GM19463 (cell line): ENCODE measurements around the gene CSF1R.
"Not testable (repeated sequence)": the region's sequence is repeated elsewhere in the genome, so short reads cannot be mapped to it uniquely, and the experiment has no call there.

Experiments
- ATAC-seq: cut with Tn5 transposase; IDR thresholded peaks from one replicate; pipeline ENCODE4 v1.9.1; 2021; ENCODE audit warnings: mild to moderate bottlenecking, moderate library complexity; ENCODE audit not compliant: unreplicated experiment

Gene CSF1R

DNA sequence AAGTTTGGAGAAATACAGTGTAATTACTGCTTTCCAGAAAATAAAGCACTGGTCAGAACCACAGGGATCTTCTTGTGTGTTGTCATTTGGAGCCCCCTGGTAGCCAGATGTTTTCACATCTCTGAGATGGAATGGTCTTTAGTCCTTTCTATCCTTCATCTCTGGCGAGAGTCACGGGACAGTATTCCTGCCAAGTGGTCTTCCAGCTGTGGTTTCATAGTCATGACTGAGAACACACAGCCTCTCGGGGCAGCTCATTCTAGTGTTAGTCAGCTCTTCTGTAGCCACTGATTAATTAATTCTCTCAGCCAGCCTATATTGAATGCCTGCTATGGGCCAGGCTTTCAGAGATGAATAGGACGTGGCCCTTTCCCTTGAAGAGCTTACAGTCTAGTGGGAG lies 51.7 kb downstream of the CSF1R start:
- ATAC-seq, result no peak

DNA sequence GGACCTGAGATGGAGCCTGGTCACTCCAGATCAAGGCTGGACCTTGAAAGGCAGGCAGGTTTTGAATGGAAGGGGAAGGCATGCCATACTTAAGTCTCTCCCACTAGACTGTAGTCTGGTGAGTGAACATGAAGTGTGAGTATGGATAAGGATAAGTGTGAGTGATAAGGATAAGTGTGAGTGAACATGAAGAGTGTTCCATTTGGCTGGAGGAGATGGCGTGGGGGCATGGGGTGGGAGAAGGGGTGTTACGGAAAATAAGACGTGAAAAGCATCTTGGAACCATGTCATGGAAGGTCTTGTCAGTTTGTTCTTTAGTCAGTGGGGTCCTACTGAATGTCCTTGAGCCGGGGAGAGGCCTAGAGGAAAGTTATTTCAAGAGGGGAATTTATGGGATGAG lies 53.0 kb downstream of the CSF1R start:
- ATAC-seq, result no peak

GRCh38 chr5:150028047-150028446 lies 58.3 kb downstream of the CSF1R start:
- ATAC-seq, result not testable (repeated sequence)

GRCh38 chr5:150026682-150027172 lies 59.6 kb downstream of the CSF1R start:
- ATAC-seq, result no peak

- no peak for ATAC-seq
Measured at GRCh38 chr5:150024346-150024984, 61.9 kb downstream of the CSF1R start.

GRCh38 chr5:150023136-150023535 lies 63.2 kb downstream of the CSF1R start:
- ATAC-seq, result no peak

- ATAC-seq, result no peak
Measured at GRCh38 chr5:150022681-150023080, 63.7 kb downstream of the CSF1R start.

- ATAC-seq, result no peak
Measured at GRCh38 chr5:150022158-150022531, 64.2 kb downstream of the CSF1R start.

DNA sequence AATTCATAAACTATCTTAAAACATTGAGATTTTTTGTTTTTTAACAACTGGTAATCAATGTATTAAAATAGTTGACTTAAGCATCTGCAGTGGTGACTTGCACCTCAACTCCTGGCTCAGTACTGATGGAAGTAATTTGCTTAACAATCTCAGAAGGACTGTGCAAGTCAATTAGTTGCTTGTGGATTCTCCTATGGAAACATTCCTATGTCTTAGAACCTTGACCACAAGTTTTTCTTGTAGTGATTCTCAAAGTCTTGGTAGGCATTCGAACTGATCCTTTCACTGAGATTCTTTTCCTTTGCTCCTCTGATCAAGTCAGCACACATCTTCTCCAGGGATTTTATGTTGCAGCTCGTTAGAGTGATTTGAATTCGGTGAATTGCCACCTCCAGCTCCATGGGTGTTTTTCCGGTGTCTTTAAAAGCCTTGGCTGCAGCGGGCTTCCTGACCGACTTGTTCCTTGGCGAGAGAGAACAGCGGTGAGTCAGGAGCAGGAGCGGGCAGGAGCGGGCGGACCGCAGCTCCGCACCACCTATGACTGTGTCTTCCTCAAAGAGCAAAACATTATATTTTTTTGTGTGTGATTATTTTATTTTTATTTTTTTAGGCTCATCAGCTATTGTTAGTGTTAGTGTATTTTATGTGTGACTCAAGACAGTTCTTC lies 64.7 kb downstream of the CSF1R start:
- no peak for ATAC-seq

DNA sequence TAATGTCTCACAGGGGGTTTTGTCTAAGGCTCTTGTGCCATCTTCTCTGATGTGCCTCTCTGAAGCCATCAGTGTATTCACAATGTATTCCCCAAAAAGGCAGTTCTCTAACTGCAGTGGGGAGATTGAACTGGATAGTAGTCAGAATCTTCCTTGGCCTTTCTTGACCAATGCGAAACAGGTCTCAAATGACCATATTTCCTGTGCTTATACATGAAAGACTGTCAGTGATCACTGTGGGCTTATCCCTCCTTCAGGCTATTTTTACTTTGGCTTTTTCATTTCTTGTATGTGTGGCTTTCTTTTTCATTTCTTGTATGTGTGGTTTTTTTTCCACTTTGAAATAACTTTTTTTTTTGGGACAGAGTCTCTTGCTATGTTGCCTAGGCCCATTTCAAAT lies 66.1 kb downstream of the CSF1R start:
- no peak for ATAC-seq

DNA sequence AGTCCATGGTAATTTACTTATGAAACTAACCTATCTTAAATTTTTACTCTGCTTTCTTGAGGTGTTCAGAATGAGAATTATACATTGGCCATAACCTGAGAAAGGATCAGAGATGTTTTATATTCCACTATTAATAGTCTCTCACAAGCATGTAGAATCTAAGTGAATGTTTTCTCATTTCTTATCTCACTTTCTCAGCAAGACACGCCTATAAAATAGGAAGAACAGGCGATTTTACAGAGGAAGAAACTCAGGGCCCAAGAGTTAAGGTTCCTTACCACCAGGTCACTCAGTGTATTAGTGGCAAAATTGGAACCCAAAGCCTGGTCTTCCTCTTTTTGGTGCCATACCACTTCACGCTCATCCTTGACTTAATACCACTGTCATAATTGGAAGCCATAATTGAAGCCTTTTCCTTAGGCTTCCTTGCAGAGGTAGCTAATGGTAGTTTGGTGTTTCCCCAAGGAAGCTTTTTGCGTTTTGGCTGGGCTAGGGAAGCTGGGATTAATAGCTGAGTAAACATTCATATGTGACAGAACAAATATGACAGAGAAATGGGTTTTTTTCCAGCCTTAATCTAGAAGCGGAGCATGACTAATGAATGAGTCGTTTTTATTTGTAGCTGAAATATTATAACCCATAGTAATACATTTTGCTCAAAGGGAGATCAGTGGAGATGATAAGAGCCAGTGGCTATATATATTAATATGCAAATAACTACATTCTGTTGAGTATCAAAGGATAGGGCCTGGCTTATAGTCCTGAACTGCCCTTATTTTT lies 68.9 kb downstream of the CSF1R start:
- ATAC-seq, result no peak

DNA sequence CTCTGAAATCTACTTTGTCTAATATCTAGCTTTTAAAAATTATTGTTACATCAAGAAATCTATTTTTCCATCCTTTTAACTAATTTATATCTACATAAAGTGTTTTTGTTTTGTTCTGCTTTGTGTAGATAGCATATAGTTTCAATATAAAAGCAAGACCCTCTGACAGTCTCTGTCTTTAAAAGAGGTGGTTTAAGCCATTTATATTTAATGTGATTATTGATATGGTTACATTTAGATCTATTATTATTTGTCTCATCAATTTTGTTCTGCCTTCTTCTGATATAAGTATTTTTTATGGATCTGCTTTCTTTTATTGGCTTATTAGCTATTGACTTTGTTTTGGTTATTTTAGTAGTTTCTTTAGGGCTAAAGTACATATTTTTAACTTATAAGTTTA lies 69.8 kb downstream of the CSF1R start:
- ATAC-seq, result no peak

DNA sequence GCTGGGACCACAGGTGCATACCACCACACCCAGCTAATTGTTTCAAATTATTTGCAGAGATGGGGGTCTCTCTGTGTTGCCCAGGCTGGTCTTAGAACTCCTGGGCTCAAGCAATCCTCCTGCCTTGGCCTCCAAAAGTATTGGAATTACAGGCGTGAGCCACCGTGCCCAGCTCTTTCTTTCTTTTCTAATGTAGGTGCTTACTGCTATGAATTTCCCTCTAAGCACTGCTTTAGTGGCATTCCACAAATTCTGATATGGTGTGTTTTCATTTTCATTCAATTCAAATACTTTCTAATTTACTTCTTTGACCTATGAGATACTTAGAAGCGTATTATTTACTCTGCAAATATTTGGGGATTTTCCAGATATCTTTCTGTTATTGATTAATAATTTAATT lies 70.9 kb downstream of the CSF1R start:
- no peak for ATAC-seq

GRCh38 chr5:150014456-150014855 lies 71.9 kb downstream of the CSF1R start:
- ATAC-seq, result no peak

- no peak for ATAC-seq
Measured at GRCh38 chr5:150013931-150014330, 72.4 kb downstream of the CSF1R start.

DNA sequence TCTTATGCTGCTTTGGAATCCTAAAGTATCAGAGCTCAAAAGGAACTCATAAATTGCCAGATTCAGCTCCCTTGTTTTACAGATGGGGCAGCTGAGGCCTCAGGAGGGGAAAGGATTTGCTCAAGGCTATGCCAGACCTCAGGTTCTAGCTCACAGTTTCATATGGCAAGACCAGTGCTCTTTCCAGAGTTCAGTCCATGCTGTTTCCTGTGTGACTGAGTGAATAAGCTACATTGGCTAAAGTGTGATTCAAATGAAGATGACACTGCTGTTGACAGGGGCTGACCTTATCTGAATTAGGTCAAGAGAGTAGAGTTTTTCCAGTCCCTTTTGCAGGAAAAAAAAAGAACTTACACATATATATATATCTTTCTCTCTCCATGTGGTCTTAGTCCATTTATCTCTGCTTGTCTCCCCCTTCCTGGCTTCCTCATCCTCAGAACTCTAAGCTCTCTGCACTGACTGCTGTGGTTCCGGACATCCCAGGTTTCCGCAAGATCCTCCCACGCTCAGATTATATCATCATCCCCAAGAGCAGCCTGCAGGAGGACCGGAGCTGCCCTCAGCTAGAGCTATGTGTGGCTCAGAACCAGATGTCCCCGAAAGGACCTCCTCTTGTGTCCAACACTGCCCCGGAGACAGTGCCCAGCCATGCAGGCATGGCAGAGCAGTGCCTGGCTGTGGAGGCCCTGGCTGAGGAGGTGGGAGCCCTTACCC lies 76.5 kb downstream of the CSF1R start:
- ATAC-seq, result no peak

GRCh38 chr5:150007050-150007449 lies 79.3 kb downstream of the CSF1R start:
- no peak for ATAC-seq

DNA sequence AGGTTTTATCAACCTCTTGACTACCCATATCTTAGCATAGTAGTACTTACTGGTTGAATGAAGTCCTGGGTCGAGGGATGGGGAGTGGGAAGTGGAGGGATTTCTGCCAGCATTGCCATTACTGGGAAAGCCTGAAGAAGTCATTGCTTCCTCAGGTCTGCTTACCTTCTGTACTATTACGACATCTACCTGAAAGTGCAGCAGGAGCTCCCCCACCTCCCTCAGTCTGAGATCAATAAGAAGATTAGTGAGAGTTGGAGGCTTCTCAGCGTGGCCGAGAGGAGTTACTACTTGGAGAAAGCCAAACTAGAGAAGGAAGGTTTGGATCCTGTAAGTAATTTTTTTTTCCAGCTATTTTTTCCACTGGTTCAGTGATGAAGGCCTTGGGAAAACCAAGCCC lies 80.0 kb downstream of the CSF1R start:
- ATAC-seq, result no peak
